Neural cell (in vitro differentiated cells): ENCODE data around the gene FOXF1. TPM values are rescaled to one million over a fixed set of nuclear protein-coding genes. Genes with fewer than 3 reads are reported as not detected.

Experiments
- H2AFZ ChIP-seq: fragments of 200-600, 300-800 bp; sonication (generic), shearing (Covaris generic); 2 replicates; pipeline ENCODE4 v1.6.0; 2014; ENCODE audit warnings: low read depth, mild to moderate bottlenecking, antibody characterized with exemption, low read length, moderate library complexity
- H3F3A ChIP-seq: fragments of 200-600 bp; shearing (Covaris generic); 2 replicates; pipeline ENCODE4 v1.6.1; 2016; ENCODE audit warnings: mild to moderate bottlenecking, moderate library complexity, mixed read lengths, antibody characterized with exemption, low read length; ENCODE audit not compliant: insufficient read depth, poor library complexity, severe bottlenecking
- H3K27ac ChIP-seq: fragments of 200-600, 300-800 bp; sonication (generic), shearing (Covaris generic); 2 replicates; pipeline ENCODE4 v1.5.1; 2014; ENCODE audit warnings: mild to moderate bottlenecking, low read length, moderate library complexity
- H3K27me3 ChIP-seq: fragments of 300-800, 200-600 bp; sonication (generic), shearing (Covaris generic); 2 replicates; pipeline ENCODE4 v1.6.0; 2014; ENCODE audit warnings: mild to moderate bottlenecking, low read depth, low read length, moderate library complexity; ENCODE audit not compliant: insufficient read depth
- H3K36me3 ChIP-seq: fragments of 300-800, 200-600 bp; sonication (generic), shearing (Covaris generic); 2 replicates; pipeline ENCODE4 v1.5.1; 2014; ENCODE audit warnings: mild to moderate bottlenecking, antibody characterized with exemption, low read length, moderate library complexity; ENCODE audit not compliant: insufficient read depth
- H3K4me2 ChIP-seq: fragments of 300-800, 200-600 bp; sonication (generic), shearing (Covaris generic); 2 replicates; pipeline ENCODE4 v1.6.0; 2014; ENCODE audit warnings: mild to moderate bottlenecking, low read length
- H3K4me3 ChIP-seq: fragments of 300-800, 200-600 bp; sonication (generic), shearing (Covaris generic); 2 replicates; pipeline ENCODE4 v1.5.1; 2014; ENCODE audit warnings: mild to moderate bottlenecking, low read length, moderate library complexity
- H3K79me2 ChIP-seq: fragments of 200-600 bp; shearing (Covaris generic); replicated peaks from 2 replicates; pipeline ENCODE4 v1.6.0; 2014; ENCODE audit warnings: mild to moderate bottlenecking, low read length, moderate library complexity; ENCODE audit not compliant: insufficient read depth
- H3K9ac ChIP-seq: fragments of 300-800, 200-600 bp; sonication (generic), shearing (Covaris generic); 2 replicates; pipeline ENCODE4 v1.6.1; 2016; ENCODE audit warnings: mild to moderate bottlenecking, low read length, mixed read lengths
- H3K9me2 ChIP-seq: fragments of 200-600 bp; shearing (Covaris generic); 2 replicates; pipeline ENCODE4 v1.6.1; 2016; ENCODE audit warnings: mild to moderate bottlenecking, low read length, mixed read lengths; ENCODE audit not compliant: insufficient read depth
- H3K9me3 ChIP-seq: fragments of 200-600, 300-800 bp; sonication (generic), shearing (Covaris generic); 2 replicates; pipeline ENCODE4 v1.6.1; 2016; ENCODE audit warnings: mild to moderate bottlenecking, mixed run types, low read length, moderate library complexity, mixed read lengths
- H4K20me1 ChIP-seq: fragments of 200-600 bp; shearing (Covaris generic); 2 replicates; pipeline ENCODE4 v1.6.1; 2016; ENCODE audit warnings: mild to moderate bottlenecking, mixed run types; ENCODE audit not compliant: insufficient read depth
- CTCF ChIP-seq: fragments of 450-650 bp; IDR thresholded peaks from 2 replicates; pipeline ENCODE4 v1.5.1; 2014; ENCODE audit warnings: antibody characterized with exemption, mild to moderate bottlenecking, moderate library complexity; ENCODE audit not compliant: poor library complexity, severe bottlenecking
- EP300 ChIP-seq: fragments of 450-650 bp; conservative IDR thresholded peaks from 2 replicates; pipeline ENCODE4 v1.6.1; 2014; ENCODE audit warnings: antibody characterized with exemption, mild to moderate bottlenecking, moderate library complexity; ENCODE audit not compliant: poor library complexity, severe bottlenecking
- EZH2 ChIP-seq: fragments of 200-600, 300-800 bp; shearing (Covaris generic), sonication (generic); IDR thresholded peaks from 2 replicates; pipeline ENCODE4 v1.6.1; 2014; ENCODE audit warnings: antibody characterized with exemption, low read length, borderline replicate concordance, mild to moderate bottlenecking; ENCODE audit not compliant: insufficient read depth, poor library complexity, severe bottlenecking
- POLR2AphosphoS5 ChIP-seq: IDR thresholded peaks from 2 replicates; pipeline ENCODE4 v1.6.1; 2012
- RAD21 ChIP-seq: fragments of 450-650 bp; conservative IDR thresholded peaks from 2 replicates; pipeline ENCODE4 v1.6.1; 2014; ENCODE audit warnings: antibody characterized with exemption, mild to moderate bottlenecking, moderate library complexity
- REST ChIP-seq: IDR thresholded peaks from 2 replicates; pipeline ENCODE4 v1.6.1; 2012; ENCODE audit warnings: borderline replicate concordance
- SMC3 ChIP-seq: fragments of 450-650 bp; conservative IDR thresholded peaks from 2 replicates; pipeline ENCODE4 v1.6.1; 2014; ENCODE audit warnings: antibody characterized with exemption, mild to moderate bottlenecking, moderate library complexity; ENCODE audit not compliant: poor library complexity
- polyA plus RNA-seq: library from polyadenylated mRNA; depleted of rRNA; stranded (reverse); fragments of >200 nt; gene quantifications from 2 replicates; pipeline ENCODE4 v1.2.3, GENCODE V29; 2014

Gene FOXF1
- polyA plus RNA-seq, 1 donor from 2014 or later = not detected

GRCh38 chr16:86509759-86510464, 415 bp upstream of the FOXF1 start:
- Histone ChIP-seq H3K36me3 (no peaks in the 10 kb centered on the region), H3F3A (no peaks in the 10 kb centered on the region), H3K79me2 (no peaks in the 10 kb centered on the region), H3K4me3 (peak overlapping the region; percentile 52), H3K4me2 (no peak overlapping the region), H2AFZ (no peak overlapping the region), H3K9ac (no peak overlapping the region), H3K9me2 (no peaks in the 10 kb centered on the region), H3K27me3 (peaks cover 98% of the 10 kb centered on the region), H4K20me1 (no peaks in the 10 kb centered on the region), H3K9me3 (no peaks in the 10 kb centered on the region), H3K27ac (no peak overlapping the region)
- TF ChIP-seq RAD21 (no peak), EZH2 (peak; percentile 88)

GRCh38 chr16:86511317-86512161, 1.2 kb downstream of the FOXF1 start:
- peak; percentile 72 for TF ChIP-seq EZH2
- no peak for TF ChIP-seq SMC3
- Histone ChIP-seq H3K4me3 (no peak overlapping the region), H3F3A (no peaks in the 10 kb centered on the region), H3K36me3 (no peaks in the 10 kb centered on the region), H3K9ac (no peak overlapping the region), H3K27me3 (peaks cover 100% of the 10 kb centered on the region), H3K4me2 (no peak overlapping the region), H4K20me1 (no peaks in the 10 kb centered on the region), H3K9me2 (no peaks in the 10 kb centered on the region), H3K9me3 (no peaks in the 10 kb centered on the region), H3K27ac (no peak overlapping the region), H3K79me2 (no peaks in the 10 kb centered on the region), H2AFZ (no peak overlapping the region)

- no peaks in the 10 kb centered on the region for H3K9me3 ChIP-seq
- no peak overlapping the region for H3K9ac ChIP-seq
- peaks cover 100% of the 10 kb centered on the region for H3K27me3 ChIP-seq
- no peak overlapping the region for H3K27ac ChIP-seq
- TF ChIP-seq EZH2 (peak; percentile 71), RAD21 (no peak)
- no peaks in the 10 kb centered on the region for H3F3A ChIP-seq
- H2AFZ ChIP-seq = no peak overlapping the region
- H4K20me1 ChIP-seq = no peaks in the 10 kb centered on the region
- no peaks in the 10 kb centered on the region for H3K36me3 ChIP-seq
- H3K79me2 ChIP-seq = no peaks in the 10 kb centered on the region
- no peaks in the 10 kb centered on the region for H3K9me2 ChIP-seq
- H3K4me2 ChIP-seq = no peak overlapping the region
- H3K4me3 ChIP-seq = no peak overlapping the region
Measured at GRCh38 chr16:86512301-86512859, 2.1 kb downstream of the FOXF1 start.

DNA sequence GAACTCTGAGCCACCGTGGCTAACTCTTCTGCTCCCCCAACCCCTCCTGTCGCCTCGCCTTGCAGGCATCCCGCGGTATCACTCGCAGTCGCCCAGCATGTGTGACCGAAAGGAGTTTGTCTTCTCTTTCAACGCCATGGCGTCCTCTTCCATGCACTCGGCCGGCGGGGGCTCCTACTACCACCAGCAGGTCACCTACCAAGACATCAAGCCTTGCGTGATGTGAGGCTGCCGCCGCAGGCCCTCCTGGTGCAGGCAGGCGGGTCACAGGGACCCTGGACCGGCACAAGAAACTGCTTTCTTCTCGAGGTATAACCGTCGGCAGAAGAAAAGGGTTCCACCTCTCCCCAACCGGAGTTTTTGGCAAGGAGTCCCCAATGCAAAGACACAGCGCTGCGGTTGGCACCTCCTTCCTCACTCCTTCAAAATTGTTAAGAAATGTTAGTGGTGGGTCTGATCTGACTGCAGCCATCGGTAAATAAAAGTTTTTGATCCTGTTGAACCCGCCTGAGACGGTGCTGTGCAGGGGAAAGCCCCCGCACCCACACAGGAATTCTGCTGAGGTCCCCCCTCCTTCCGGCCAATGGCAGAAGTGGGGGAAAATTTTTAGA, 2.6 kb downstream of the FOXF1 start:
- TF ChIP-seq SMC3 = no peak
- no peak for TF ChIP-seq POLR2AphosphoS5
- TF ChIP-seq EP300 = no peak
- TF ChIP-seq CTCF = no peak
- no peak for TF ChIP-seq REST
- TF ChIP-seq EZH2 = no peak
- Histone ChIP-seq H3K9me3 (no peaks in the 10 kb centered on the region), H3K36me3 (no peaks in the 10 kb centered on the region), H3K79me2 (no peaks in the 10 kb centered on the region), H4K20me1 (no peaks in the 10 kb centered on the region), H3F3A (no peaks in the 10 kb centered on the region), H2AFZ (no peak overlapping the region), H3K27me3 (peaks cover 100% of the 10 kb centered on the region), H3K27ac (no peak overlapping the region), H3K9ac (no peak overlapping the region), H3K4me3 (no peak overlapping the region), H3K4me2 (no peak overlapping the region), H3K9me2 (no peaks in the 10 kb centered on the region)
